G401 (cell line): ENCODE measurements around the gene RASSF8. TPM values are rescaled to one million over a fixed set of nuclear protein-coding genes. Genes with fewer than 3 reads are reported as not detected.

Experiments used
- DNase-seq: peaks from one replicate; pipeline ENCODE4 v3.0.0-alpha.2; 2015; ENCODE audit warnings: low spot score
- in situ Hi-C: cut with HindIII; loops from 2 replicates; pipeline ENCODE4 v1.10.0; 2016; ENCODE audit warnings: low sequenced_read_pairs, mixed read lengths
- total RNA-seq: library from RNA; depleted of rRNA; stranded (reverse); fragments of >200 nt; shearing (Covaris generic); gene quantifications from 2 replicates; pipeline ENCODE4 v1.2.3, GENCODE V29; 2014

The RASSF8 gene
- total RNA-seq, 1 experiment from 2014 or later = 13.7 TPM

GRCh38 chr12:26086936-26087335, 128.5 kb downstream of the RASSF8 start:
- no peak for DNase-seq

GRCh38 chr12:26088998-26089397, 130.5 kb downstream of the RASSF8 start:
- in situ Hi-C loops = no loop called here
- DNase-seq = no peak

More at GRCh38 chr12:26086936-26087335, 128.5 kb downstream of the RASSF8 start:
- in situ Hi-C loops = no loop called here

GRCh38 chr12:26090836-26091510, 132.5 kb downstream of the RASSF8 start:
- in situ Hi-C loops = no loop called here
- DNase-seq = no peak

GRCh38 chr12:26091822-26092221, 133.3 kb downstream of the RASSF8 start:
- no peak for DNase-seq
- in situ Hi-C loops = no loop called here

GRCh38 chr12:26092346-26093105, 134.0 kb downstream of the RASSF8 start:
- in situ Hi-C loops = no loop called here
- no peak for DNase-seq

GRCh38 chr12:26095186-26095585, 136.7 kb downstream of the RASSF8 start:
- in situ Hi-C loops = no loop called here
- DNase-seq = no peak

GRCh38 chr12:26096036-26096435, 137.6 kb downstream of the RASSF8 start:
- in situ Hi-C loops = no loop called here
- no peak for DNase-seq

GRCh38 chr12:26097046-26097878, 138.8 kb downstream of the RASSF8 start:
- in situ Hi-C loops = no loop called here
- DNase-seq = peak; percentile 89

- DNase-seq = no peak
- in situ Hi-C loops = no loop called here
Observed at GRCh38 chr12:26100666-26101349, 142.3 kb downstream of the RASSF8 start.

GRCh38 chr12:26101350-26101734, 142.9 kb downstream of the RASSF8 start:
- no peak for DNase-seq
- in situ Hi-C loops = no loop called here

GRCh38 chr12:26101763-26102162, 143.3 kb downstream of the RASSF8 start:
- DNase-seq = no peak
- in situ Hi-C loops = no loop called here

- DNase-seq = no peak
- in situ Hi-C loops = no loop called here
Observed at GRCh38 chr12:26102953-26103352, 144.5 kb downstream of the RASSF8 start.

- in situ Hi-C loops = no loop called here
Observed at GRCh38 chr12:26106347-26106746, 147.9 kb downstream of the RASSF8 start.

GRCh38 chr12:26108915-26109314, 150.4 kb downstream of the RASSF8 start:
- no peak for DNase-seq
- in situ Hi-C loops = no loop called here

More at GRCh38 chr12:26106347-26106746, 147.9 kb downstream of the RASSF8 start:
- no peak for DNase-seq

- in situ Hi-C loops = no loop called here
- no peak for DNase-seq
Observed at GRCh38 chr12:26109343-26109881, 150.9 kb downstream of the RASSF8 start.

- in situ Hi-C loops = no loop called here
Observed at GRCh38 chr12:26112232-26112631, 153.8 kb downstream of the RASSF8 start.

GRCh38 chr12:26112703-26113147, 154.2 kb downstream of the RASSF8 start:
- in situ Hi-C loops = no loop called here
- no peak for DNase-seq

More at GRCh38 chr12:26112232-26112631, 153.8 kb downstream of the RASSF8 start:
- DNase-seq = no peak

- DNase-seq = no peak
- in situ Hi-C loops = no loop called here
Observed at GRCh38 chr12:26113181-26113654, 154.7 kb downstream of the RASSF8 start.
